ENCODE results near the gene HS6ST2.

The HS6ST2 gene

GRCh38 chrX:132821974-132822633, 136.3 kb downstream of the HS6ST2 start:
- no peaks in the 10 kb centered on the region for H3K4me1 ChIP-seq (ENCODE audit: control insufficient read depth, insufficient read depth, low read length)
- CTCF ChIA-PET, result interaction anchor here (1.2 kb wide), 1 partner anchor 10 kb away, joined by 3 read pairs; no protein-coding TSS in a partner anchor
- TF ChIP-seq ZNF146 (tag by site-specific recombination; IDR thresholded peaks at IDR 0.05), result no peak
- TF ChIP-seq ZNF366 (tag by site-specific recombination; conservative IDR thresholded peaks at IDR 0.05), result no peak
- H3K4me3 ChIP-seq (ENCODE audit: low read depth, low read length), result no peak overlapping the region
- H3K9me3 ChIP-seq (ENCODE audit: control insufficient read depth, insufficient read depth, low read depth, low read length), result no peaks in the 10 kb centered on the region
- H3K27ac ChIP-seq (ENCODE audit: extremely low read depth, low read depth, low read length), result no peak overlapping the region
- POLR2A ChIA-PET, result no interaction called here
- H3K36me3 ChIP-seq (ENCODE audit: control insufficient read depth in 2 of 2, insufficient read depth in 1 of 2, low read length in 2 of 2), result no peaks in the 10 kb centered on the region

GRCh38 chrX:132820675-132821074, 137.8 kb downstream of the HS6ST2 start:
- Histone ChIP-seq H3K4me3 (ENCODE audit: low read depth, low read length) (no peak overlapping the region), H3K36me3 (ENCODE audit: control insufficient read depth in 2 of 2, insufficient read depth in 1 of 2, low read length in 2 of 2) (no peaks in the 10 kb centered on the region), H3K9me3 (ENCODE audit: control insufficient read depth, insufficient read depth, low read depth, low read length) (no peaks in the 10 kb centered on the region), H3K4me1 (ENCODE audit: control insufficient read depth, insufficient read depth, low read length) (no peaks in the 10 kb centered on the region), H3K27ac (ENCODE audit: extremely low read depth, low read depth, low read length) (no peak overlapping the region)
- POLR2A ChIA-PET, result interaction anchor here (0.6 kb wide), 1 partner anchor 24 kb away, joined by 3 read pairs; no protein-coding TSS in a partner anchor
- TF ChIP-seq ZNF704 (tag by site-specific recombination; IDR thresholded peaks at IDR 0.05), result no peak
- TF ChIP-seq KLF9 (tag by site-specific recombination; IDR thresholded peaks at IDR 0.05; ENCODE audit: low read depth), result no peak
- no peak for TF ChIP-seq ZNF585B (tag by site-specific recombination; IDR thresholded peaks at IDR 0.05)
- TF ChIP-seq ZNF398 (tag by site-specific recombination; IDR thresholded peaks at IDR 0.05), result no peak
- no peak for TF ChIP-seq ZNF10 (tag by site-specific recombination; IDR thresholded peaks at IDR 0.05)
- no peak for TF ChIP-seq SP3 (tag by site-specific recombination; IDR thresholded peaks at IDR 0.05)
- no peak for TF ChIP-seq ZNF140 (tag by site-specific recombination; IDR thresholded peaks at IDR 0.05)
- CTCF ChIA-PET, result interaction anchor here (0.6 kb wide), 1 partner anchor 190 kb away, joined by 3 read pairs; no protein-coding TSS in a partner anchor

- POLR2A ChIA-PET, result interaction anchor here (0.6 kb wide), 1 partner anchor 24 kb away, joined by 3 read pairs; no protein-coding TSS in a partner anchor
- TF ChIP-seq ZNF350 (tag by site-specific recombination; IDR thresholded peaks at IDR 0.05), result no peak
Measured at GRCh38 chrX:132819711-132820264, 138.6 kb downstream of the HS6ST2 start.

GRCh38 chrX:132818638-132819037, 139.8 kb downstream of the HS6ST2 start:
- TF ChIP-seq ZNF16 (tag by site-specific recombination; IDR thresholded peaks at IDR 0.05; ENCODE audit: low read depth), result no peak
- no peak for TF ChIP-seq TCF7L2 (IDR thresholded peaks at IDR 0.05; ENCODE audit: borderline replicate concordance, low read depth, low read length)
- no peak for TF ChIP-seq ZSCAN16 (tag by site-specific recombination; IDR thresholded peaks at IDR 0.05)
- TF ChIP-seq ZNF585B (tag by site-specific recombination; IDR thresholded peaks at IDR 0.05), result no peak
- no peak for TF ChIP-seq SP2 (tag by site-specific recombination; IDR thresholded peaks at IDR 0.05)
- no peak for TF ChIP-seq ZNF600 (tag by site-specific recombination; IDR thresholded peaks at IDR 0.05)
- TF ChIP-seq MYNN (tag by site-specific recombination; IDR thresholded peaks at IDR 0.05; ENCODE audit: borderline replicate concordance), result no peak
- no peak for TF ChIP-seq ZFP3 (tag by site-specific recombination; IDR thresholded peaks at IDR 0.05; ENCODE audit: low read depth)
- TF ChIP-seq ZIC2 (tag by site-specific recombination; IDR thresholded peaks at IDR 0.05), result no peak
- no peak for TF ChIP-seq TSHZ1 (tag by site-specific recombination; IDR thresholded peaks at IDR 0.05; ENCODE audit: borderline replicate concordance)
- ChIA-PET POLR2A (no interaction called here), CTCF (interaction anchor here (1.1 kb wide), 1 partner anchor 131 kb away, joined by 3 read pairs; no protein-coding TSS in a partner anchor)
- Histone ChIP-seq H3K27ac (ENCODE audit: extremely low read depth, low read depth, low read length) (no peak overlapping the region), H3K4me3 (ENCODE audit: low read depth, low read length) (no peak overlapping the region), H3K9me3 (ENCODE audit: control insufficient read depth, insufficient read depth, low read depth, low read length) (no peaks in the 10 kb centered on the region), H3K4me1 (ENCODE audit: control insufficient read depth, insufficient read depth, low read length) (no peaks in the 10 kb centered on the region), H3K36me3 (ENCODE audit: control insufficient read depth in 2 of 2, insufficient read depth in 1 of 2, low read length in 2 of 2) (no peaks in the 10 kb centered on the region)

More at GRCh38 chrX:132819711-132820264, 138.6 kb downstream of the HS6ST2 start:
- Histone ChIP-seq H3K4me1 (ENCODE audit: control insufficient read depth, insufficient read depth, low read length) (no peaks in the 10 kb centered on the region), H3K36me3 (ENCODE audit: control insufficient read depth in 2 of 2, insufficient read depth in 1 of 2, low read length in 2 of 2) (no peaks in the 10 kb centered on the region), H3K9me3 (ENCODE audit: control insufficient read depth, insufficient read depth, low read depth, low read length) (no peaks in the 10 kb centered on the region), H3K27ac (ENCODE audit: extremely low read depth, low read depth, low read length) (no peak overlapping the region), H3K4me3 (ENCODE audit: low read depth, low read length) (no peak overlapping the region)
- CTCF ChIA-PET, result interaction anchor here (0.7 to 1.1 kb wide), 3 partner anchors 86 to 225 kb away, joined by 3 read pairs; no protein-coding TSS in a partner anchor
